OCI-LY7 (cell line): ENCODE measurements around the gene ALPG.

Experiments
- EZH2phosphoT487 ChIP-seq: fragments of 200-600 bp; sonication (generic); IDR thresholded peaks from 2 replicates; pipeline ENCODE4 v1.6.1; 2018; ENCODE audit warnings: low read depth, borderline replicate concordance, mild to moderate bottlenecking, mixed run types, antibody characterized with exemption, low read length, moderate library complexity, mixed read lengths
- TF ChIP-seq, protein P1 (sequence below): fragments of 200-600 bp; sonication (generic); conservative IDR thresholded peaks from 2 replicates; pipeline ENCODE4 v1.5.1; 2014; ENCODE audit warnings: mild to moderate bottlenecking, antibody characterized with exemption, low read length, moderate library complexity, mixed read lengths

- TF ChIP-seq, protein P1, sequence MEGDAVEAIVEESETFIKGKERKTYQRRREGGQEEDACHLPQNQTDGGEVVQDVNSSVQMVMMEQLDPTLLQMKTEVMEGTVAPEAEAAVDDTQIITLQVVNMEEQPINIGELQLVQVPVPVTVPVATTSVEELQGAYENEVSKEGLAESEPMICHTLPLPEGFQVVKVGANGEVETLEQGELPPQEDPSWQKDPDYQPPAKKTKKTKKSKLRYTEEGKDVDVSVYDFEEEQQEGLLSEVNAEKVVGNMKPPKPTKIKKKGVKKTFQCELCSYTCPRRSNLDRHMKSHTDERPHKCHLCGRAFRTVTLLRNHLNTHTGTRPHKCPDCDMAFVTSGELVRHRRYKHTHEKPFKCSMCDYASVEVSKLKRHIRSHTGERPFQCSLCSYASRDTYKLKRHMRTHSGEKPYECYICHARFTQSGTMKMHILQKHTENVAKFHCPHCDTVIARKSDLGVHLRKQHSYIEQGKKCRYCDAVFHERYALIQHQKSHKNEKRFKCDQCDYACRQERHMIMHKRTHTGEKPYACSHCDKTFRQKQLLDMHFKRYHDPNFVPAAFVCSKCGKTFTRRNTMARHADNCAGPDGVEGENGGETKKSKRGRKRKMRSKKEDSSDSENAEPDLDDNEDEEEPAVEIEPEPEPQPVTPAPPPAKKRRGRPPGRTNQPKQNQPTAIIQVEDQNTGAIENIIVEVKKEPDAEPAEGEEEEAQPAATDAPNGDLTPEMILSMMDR, result no peak
- no peak for TF ChIP-seq EZH2phosphoT487
Measured at GRCh38 chr2:232377841-232378734, 28.6 kb upstream of the ALPG start.
